ENCODE results near the gene TRIM65. TPM values are rescaled to one million over a fixed set of nuclear protein-coding genes. Genes with fewer than 3 reads are reported as not detected.

Gene TRIM65
- total and polyA plus RNA-seq, 2 of the 13 experiments (the other 11 are each of a cell fraction or from before 2014, with no cell fraction given): 10.3 to 22.4 TPM

- TF ChIP-seq ZBTB33 (CRISPR knock-in tag; IDR thresholded peaks at IDR 0.05): peak; percentile 75
- TF ChIP-seq MYC (CRISPR knock-in tag; IDR thresholded peaks at IDR 0.05; ENCODE audit: borderline replicate concordance): 0 out of 2 replicates have a peak, but pooled peaks have one; percentile 30
- TF ChIP-seq RXRA (CRISPR knock-in tag; IDR thresholded peaks at IDR 0.05): peak; percentile 48; the same call in 1 of the 2 replicates
- peak; percentile 82 for TF ChIP-seq NRL (CRISPR knock-in tag; IDR thresholded peaks at IDR 0.05; ENCODE audit: borderline replicate concordance)
- TF ChIP-seq MEIS1 (CRISPR knock-in tag; IDR thresholded peaks at IDR 0.05; ENCODE audit: borderline replicate concordance): peak; percentile 89
- TF ChIP-seq HMG20A (CRISPR knock-in tag; IDR thresholded peaks at IDR 0.05; ENCODE audit: borderline replicate concordance): 0 out of 2 replicates have a peak, but pooled peaks have one; percentile 10
- TF ChIP-seq MED1 (CRISPR knock-in tag; IDR thresholded peaks at IDR 0.05): peak; percentile 44; the same call in 1 of the 2 replicates
- TF ChIP-seq ZNF350 (CRISPR knock-in tag; IDR thresholded peaks at IDR 0.05; ENCODE audit: borderline replicate concordance, low read depth): peak; percentile 26
- TF ChIP-seq ZNF253 (CRISPR knock-in tag; IDR thresholded peaks at IDR 0.05; ENCODE audit: borderline replicate concordance): peak; percentile 80; the same call in 1 of the 2 replicates
- no peak for TF ChIP-seq KLF16 (CRISPR knock-in tag; IDR thresholded peaks at IDR 0.05)
- 0 out of 2 replicates have a peak, but pooled peaks have one; percentile 6 for TF ChIP-seq ZBTB38 (CRISPR knock-in tag; IDR thresholded peaks at IDR 0.05)
- no peak for TF ChIP-seq ZNF616 (CRISPR knock-in tag; IDR thresholded peaks at IDR 0.05; ENCODE audit: low read depth)
- TF ChIP-seq CHD4 (IDR thresholded peaks at IDR 0.05; ENCODE audit: borderline replicate concordance, low read length): no peak
- no peak for TF ChIP-seq ZNF260 (CRISPR knock-in tag; IDR thresholded peaks at IDR 0.05; ENCODE audit: borderline replicate concordance, low read depth)
- TF ChIP-seq ZSCAN9 (CRISPR knock-in tag; IDR thresholded peaks at IDR 0.05; ENCODE audit: borderline replicate concordance): no peak
- 0 out of 2 replicates have a peak, but pooled peaks have one; percentile 53 for TF ChIP-seq KDM1A (CRISPR knock-in tag; IDR thresholded peaks at IDR 0.05)
- 0 out of 2 replicates have a peak, but pooled peaks have one; percentile 69 for TF ChIP-seq ZNF513 (CRISPR knock-in tag; conservative IDR thresholded peaks at IDR 0.05)
- TF ChIP-seq ZNF441 (CRISPR knock-in tag; IDR thresholded peaks at IDR 0.05; ENCODE audit: borderline replicate concordance): peak; percentile 29; the same call in 1 of the 2 replicates
- TF ChIP-seq ZNF746 (CRISPR knock-in tag; IDR thresholded peaks at IDR 0.05): peak; percentile 82
- TF ChIP-seq ZNF878 (CRISPR knock-in tag; IDR thresholded peaks at IDR 0.05): 0 out of 2 replicates have a peak, but pooled peaks have one; percentile 30
- TF ChIP-seq ZNF414 (CRISPR knock-in tag; IDR thresholded peaks at IDR 0.05): peak; percentile 46; the same call in 1 of the 2 replicates
Observed at GRCh38 chr17:75848523-75849278, 48.0 kb downstream of the TRIM65 start (continued).

All from HepG2 (cell line).